Stimulated activated CD8-positive, alpha-beta memory T cell treated with anti-CD3 and anti-CD28 coated beads, Interleukin-4, amount 100 ng/mL, for 48 hours (primary cell): ENCODE data around the gene CCDC149.
"Not testable (repeated sequence)": the region's sequence is repeated elsewhere in the genome, so short reads cannot be mapped to it uniquely, and the experiment has no call there.

ENCODE experiments used
- DNase-seq: peaks from one replicate; pipeline ENCODE4 v3.0.0-alpha.2; 2020

Gene CCDC149

GRCh38 chr4:24915121-24915922, 2.5 kb upstream of the CCDC149 start:
- DNase-seq, result no peak

- no peak for DNase-seq
These were observed 1.6 kb upstream of the CCDC149 start for GRCh38 chr4:24914460-24914859.

DNA sequence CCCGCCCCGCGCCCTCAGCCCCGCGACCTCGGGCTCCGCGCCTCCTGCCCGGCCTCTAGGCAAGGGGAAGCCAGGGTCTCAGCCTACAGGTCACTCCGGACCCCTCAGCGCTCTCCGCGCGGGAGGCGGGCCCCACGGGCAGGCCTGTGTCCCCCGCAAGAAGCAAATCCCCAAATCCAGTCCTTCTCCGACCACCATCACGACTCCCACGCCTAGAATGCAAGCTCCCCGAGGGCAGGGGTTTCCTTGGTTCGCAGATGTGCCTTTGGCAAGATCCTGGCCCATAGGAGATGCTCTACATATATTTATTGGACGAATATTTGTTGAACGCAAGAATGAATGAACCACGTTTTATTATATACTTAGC, 260 bp upstream of the CCDC149 start:
- no peak for DNase-seq

GRCh38 chr4:24910499-24910898, 2.3 kb downstream of the CCDC149 start:
- no peak for DNase-seq

GRCh38 chr4:24909606-24910005, 3.2 kb downstream of the CCDC149 start:
- DNase-seq, result not testable (repeated sequence)

DNA sequence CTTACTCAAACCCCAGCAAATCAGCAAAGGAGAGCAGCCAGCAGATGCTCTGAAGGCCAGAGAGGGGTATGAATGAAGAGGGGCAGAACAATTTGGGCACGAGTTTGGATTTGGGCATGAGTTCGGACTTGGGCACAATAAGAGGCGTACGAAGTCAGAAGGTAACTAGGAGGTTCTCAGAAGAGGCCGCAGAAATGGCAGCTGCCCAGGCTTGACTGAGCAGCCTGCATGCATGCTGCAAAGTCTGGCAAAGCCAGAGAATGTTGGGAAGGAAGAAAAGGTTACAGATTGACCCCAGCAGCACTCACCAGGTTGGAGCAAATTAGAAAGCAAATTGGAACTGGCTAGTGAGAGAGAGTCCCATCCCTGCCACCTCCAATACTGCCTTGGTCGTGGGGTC, 15.2 kb downstream of the CCDC149 start:
- DNase-seq, result no peak

DNA sequence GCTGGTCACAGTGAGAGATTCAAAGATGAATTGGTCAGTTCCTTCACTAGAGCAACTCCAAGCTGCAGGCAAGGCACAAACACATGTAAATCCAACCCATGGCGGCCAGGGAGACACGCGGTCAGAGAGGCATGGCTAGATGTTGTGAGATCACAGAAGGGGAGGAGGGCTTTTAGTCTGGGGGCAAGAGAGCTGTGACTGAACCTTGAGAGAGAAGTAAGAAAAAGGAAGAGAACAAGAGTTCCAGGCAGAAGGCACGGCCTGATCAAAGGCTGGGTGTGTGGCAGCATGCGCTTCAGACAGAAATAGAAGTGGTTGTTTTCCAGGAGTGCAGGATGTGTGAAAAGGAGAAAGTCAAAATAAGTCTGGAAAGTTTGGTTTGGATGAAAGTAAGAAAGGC, 15.9 kb downstream of the CCDC149 start:
- no peak for DNase-seq

DNA sequence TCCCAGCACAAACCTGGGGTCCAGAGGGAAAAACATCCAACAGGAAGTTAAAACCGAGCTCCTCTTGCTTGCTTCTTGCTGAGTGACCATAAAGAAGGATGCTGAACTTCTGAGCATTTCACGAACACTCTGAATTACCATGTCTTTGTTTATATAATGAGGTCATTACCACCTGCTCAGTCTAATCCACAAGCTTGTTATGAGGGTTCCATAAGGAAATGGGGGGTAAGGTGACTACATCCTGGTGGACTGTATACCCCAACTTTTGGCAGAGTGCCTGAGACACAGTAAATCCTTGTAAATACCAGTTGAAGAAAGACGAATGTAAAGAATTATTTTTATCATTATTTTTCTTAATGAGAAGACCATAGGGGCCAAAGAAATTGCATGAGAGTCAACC, 16.8 kb downstream of the CCDC149 start:
- no peak for DNase-seq

DNA sequence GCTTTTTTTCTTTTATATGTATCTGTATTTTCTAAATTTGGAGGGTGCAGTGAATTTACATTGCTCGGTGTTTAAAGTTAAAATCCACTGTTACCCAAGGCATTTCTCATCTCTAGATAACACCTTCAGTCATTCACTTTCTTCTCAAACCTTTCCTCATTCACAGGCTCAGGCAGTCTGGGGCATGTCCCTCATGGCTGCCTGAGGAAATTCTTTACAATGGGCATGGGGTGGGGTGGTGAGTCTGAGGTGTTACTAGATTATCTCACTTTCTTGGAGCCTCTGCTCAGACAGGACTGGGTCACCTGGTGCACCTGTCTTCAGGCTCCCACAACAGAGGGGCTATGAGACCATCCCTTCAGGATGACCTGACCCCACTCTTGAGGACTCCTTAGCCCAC, 17.4 kb downstream of the CCDC149 start:
- no peak for DNase-seq

DNA sequence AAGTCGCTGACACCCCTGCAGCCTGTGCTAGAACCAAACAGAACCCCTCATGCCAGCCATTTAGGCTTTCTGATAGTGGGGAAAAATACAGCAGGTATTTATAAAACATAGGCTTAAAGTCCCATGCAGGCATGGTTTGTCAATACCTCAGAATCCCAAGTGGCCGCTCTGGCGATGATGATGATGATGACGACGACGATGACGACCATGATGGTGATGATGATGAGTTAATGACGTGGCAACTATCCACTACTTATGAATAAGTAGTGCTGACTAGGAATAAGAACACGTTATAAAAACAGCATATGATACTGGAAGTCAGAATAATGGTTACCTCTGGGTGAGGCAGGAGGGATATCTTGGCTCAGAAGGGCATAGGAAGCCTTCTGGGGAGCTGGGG, 18.0 kb downstream of the CCDC149 start:
- no peak for DNase-seq

- DNase-seq, result no peak
These were observed 18.6 kb downstream of the CCDC149 start for GRCh38 chr4:24894243-24894642.

DNA sequence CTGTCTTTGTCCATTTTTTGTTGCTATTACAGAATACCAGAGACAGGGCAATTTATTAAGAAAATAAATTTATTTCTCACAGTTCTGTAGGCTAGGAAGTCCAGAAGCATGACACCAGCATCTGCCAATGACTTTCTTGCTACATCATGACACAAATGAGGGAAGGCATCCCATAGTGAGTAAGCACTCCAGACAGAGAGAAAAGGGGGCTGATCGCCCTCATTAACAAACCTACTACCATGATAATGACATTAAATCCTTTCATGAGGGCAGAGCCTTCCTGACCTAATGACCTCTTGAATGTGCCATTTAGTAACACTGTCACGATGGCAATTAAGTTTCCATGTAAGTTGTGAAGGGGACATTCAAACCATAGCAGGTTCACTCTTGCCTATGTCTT, 20.1 kb downstream of the CCDC149 start:
- no peak for DNase-seq

GRCh38 chr4:24892278-24892677, 20.6 kb downstream of the CCDC149 start:
- DNase-seq, result no peak

GRCh38 chr4:24890561-24891126, 22.2 kb downstream of the CCDC149 start:
- no peak for DNase-seq

DNA sequence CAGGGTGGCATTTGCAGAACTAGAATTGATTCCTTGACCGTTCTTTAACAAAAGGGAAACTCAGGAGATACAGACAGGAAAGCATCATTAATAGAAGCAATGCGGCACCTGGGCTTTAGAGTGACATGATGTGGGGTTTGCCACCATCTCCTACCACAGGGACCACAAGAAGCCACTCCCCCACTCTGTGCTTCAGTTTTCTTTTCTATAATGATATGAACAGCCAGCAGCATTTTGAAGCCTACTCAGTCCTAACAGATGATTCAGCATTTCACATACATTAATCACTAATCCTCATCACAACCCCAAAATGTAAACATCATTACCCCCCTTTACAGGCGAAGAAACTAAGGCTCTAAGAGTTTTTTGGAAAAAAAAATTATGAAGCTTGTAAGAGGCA, 22.9 kb downstream of the CCDC149 start:
- DNase-seq, result no peak

DNA sequence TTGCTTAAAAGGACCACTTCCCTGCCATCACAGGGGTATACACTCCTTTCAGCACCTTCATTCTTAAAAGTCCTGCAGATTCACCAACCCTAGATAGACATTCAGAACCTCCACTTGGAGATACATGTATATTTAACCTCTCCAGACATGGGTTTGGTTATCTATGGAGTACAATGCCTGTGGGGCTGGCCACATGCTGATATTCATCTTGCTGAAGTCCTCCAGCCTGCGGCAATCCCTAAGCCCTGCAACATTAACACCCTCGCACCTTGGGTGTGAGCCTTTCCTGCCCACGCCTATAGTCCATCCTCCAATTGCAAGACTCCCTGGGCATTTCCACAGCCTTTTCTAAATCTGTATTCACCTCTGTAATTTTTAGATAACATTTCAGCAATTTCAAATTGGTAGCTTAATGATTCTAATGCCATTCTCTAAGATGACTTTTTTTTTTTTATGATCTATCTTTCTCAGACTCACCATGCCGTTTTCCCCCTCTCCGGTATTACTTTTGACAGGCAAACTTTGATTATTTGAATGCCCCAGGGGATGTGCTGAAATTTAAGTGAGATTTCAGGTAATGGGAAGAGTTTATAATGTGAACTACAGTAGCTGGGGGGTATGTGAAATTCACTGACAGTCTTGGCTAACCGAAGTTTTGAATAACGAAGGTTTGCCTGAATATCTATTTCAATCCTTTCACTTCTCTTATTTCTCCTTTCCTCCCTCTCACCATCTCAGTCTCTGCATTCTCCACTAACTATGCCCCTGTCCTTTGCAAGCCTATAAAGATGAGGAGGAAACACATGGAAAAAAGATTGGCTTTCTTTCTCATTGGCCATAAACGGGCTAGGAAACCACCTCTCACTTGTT, 24.1 kb downstream of the CCDC149 start:
- DNase-seq, result no peak

- no peak for DNase-seq
These were observed 24.9 kb downstream of the CCDC149 start for GRCh38 chr4:24887881-24888430.

DNA sequence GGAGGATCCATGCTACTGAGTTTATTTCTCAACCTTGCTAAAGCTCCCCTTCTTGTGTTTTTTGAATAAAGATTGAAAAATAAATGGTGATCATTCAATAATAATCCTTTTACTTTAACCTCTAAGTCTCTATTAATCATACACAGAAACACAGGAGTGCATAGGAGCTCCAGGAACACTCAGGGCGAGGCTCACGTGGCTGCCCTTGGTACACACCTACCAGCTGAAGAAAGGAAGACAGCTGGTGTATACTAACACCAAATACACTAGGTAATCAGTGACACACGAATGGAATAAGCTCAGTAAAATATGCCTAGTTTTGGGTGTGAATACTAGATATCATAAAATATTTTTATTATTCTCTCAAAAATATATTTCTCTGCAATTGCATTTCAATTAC, 26.2 kb downstream of the CCDC149 start:
- DNase-seq, result no peak

- no peak for DNase-seq
These were observed 27.5 kb downstream of the CCDC149 start for GRCh38 chr4:24885342-24885741.

DNA sequence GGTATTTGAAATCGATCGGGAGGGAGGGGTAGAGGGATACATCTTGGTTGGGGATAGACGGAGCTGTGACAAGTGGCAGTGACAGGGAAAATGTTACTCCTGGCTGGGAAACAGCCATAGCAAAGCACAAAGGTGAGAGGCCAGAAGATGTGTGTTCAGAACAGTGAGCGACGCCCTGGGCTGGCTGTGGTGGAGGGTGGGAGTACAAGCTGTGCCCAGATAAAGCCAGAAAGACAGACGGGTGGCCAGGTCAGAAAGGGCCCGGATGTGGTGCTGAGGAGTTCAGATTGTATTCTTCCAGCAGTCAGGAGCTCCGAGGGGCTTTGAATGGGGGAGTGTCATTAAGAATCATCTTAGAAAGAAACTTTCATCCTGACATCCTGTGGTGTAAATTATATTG, 27.9 kb downstream of the CCDC149 start:
- DNase-seq, result no peak

- no peak for DNase-seq
These were observed 31.2 kb downstream of the CCDC149 start for GRCh38 chr4:24881508-24882196.

DNA sequence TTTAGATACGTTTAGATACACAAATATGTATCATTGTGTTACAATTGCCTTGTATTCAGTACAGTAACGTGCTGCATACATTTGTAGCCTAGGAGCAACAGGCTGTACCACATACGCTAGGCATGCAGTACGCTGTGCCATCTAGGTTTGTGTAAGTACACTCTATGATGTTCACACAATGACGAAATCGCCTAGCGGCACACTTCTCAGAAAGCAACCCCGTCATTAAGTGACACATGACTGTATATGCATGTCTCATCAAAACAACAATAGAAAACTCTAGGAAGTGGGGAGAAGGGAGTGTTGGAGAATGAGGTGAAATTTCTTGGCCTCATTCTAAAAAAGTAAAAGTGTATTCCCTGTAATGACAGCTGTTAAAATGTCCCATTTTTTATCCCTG, 32.7 kb downstream of the CCDC149 start:
- no peak for DNase-seq

- DNase-seq, result no peak
These were observed 34.2 kb downstream of the CCDC149 start for GRCh38 chr4:24878636-24879016.
